PC-3 (cell line): ENCODE results near the gene NKD2. TPM values are rescaled to one million over a fixed set of nuclear protein-coding genes. Genes with fewer than 3 reads are reported as not detected.

Experiments used
- ATAC-seq: fragments of 200-7000 bp; cut with Tn5 transposase; 2 replicates; pipeline ENCODE4 v1.9.1; 2020; ENCODE audit warnings: mild to moderate bottlenecking, moderate library complexity
- BruUV-seq: library from RNA; stranded (reverse); fragments of 400-500 nt; replicated peaks from 2 replicates; lab custom pipeline; 2021; lab: Mats Ljungman, UMichigan
- CTCF ChIA-PET: fragments of 300-600 bp; sonication (Branson Sonifier 250); formaldehyde crosslinking; loops from one replicate; lab custom pipeline; 2022; ENCODE audit warnings: antibody characterized with exemption; lab: Charles Lee
- POLR2A ChIA-PET: fragments of 300-600 bp; sonication (Branson Sonifier 250); formaldehyde crosslinking; loops from one replicate; lab custom pipeline; 2022; ENCODE audit warnings: antibody characterized with exemption; ENCODE audit not compliant: unreplicated experiment; lab: Charles Lee
- DNase-seq: peaks from one replicate; pipeline ENCODE4 v3.0.0-alpha.2; 2015
- H2AFZ ChIP-seq: fragments of 300-600 bp; sonication (generic); 2 replicates; pipeline ENCODE4 v1.6.0; 2016; ENCODE audit warnings: antibody characterized with exemption, low read length
- H3F3A ChIP-seq: fragments of 300-600 bp; sonication (generic); one replicate; pipeline ENCODE4 v1.6.0; 2017; ENCODE audit warnings: antibody characterized with exemption, low read length, control low read depth, mild to moderate bottlenecking; ENCODE audit not compliant: unreplicated experiment
- H3K27ac ChIP-seq: fragments of 300-600 bp; sonication (generic); 2 replicates; pipeline ENCODE4 v1.5.1; 2016; ENCODE audit warnings: mild to moderate bottlenecking, low read length
- H3K27me3 ChIP-seq: fragments of 300-600 bp; sonication (generic); 2 replicates; pipeline ENCODE4 v1.6.1; 2016; ENCODE audit warnings: low read length, mixed read lengths
- H3K36me3 ChIP-seq: fragments of 300-600 bp; sonication (generic); 2 replicates; pipeline ENCODE4 v1.6.1; 2016; ENCODE audit warnings: low read depth, mixed run types, low read length, mixed read lengths
- H3K4me1 ChIP-seq: fragments of 300-600 bp; sonication (generic); 2 replicates; pipeline ENCODE4 v1.5.1; 2016; ENCODE audit warnings: low read length; ENCODE audit not compliant: insufficient read depth
- H3K4me2 ChIP-seq: fragments of 300-600 bp; sonication (generic); 2 replicates; pipeline ENCODE4 v1.6.0; 2016; ENCODE audit warnings: low read length
- H3K4me3 ChIP-seq: fragments of 300-600 bp; sonication (generic); 2 replicates; pipeline ENCODE4 v1.5.1; 2016; ENCODE audit warnings: mild to moderate bottlenecking, low read length, mixed read lengths
- H3K79me2 ChIP-seq: fragments of 300-600 bp; sonication (generic); 2 replicates; pipeline ENCODE4 v1.6.1; 2017; ENCODE audit warnings: low read length, mixed read lengths
- H3K9ac ChIP-seq: fragments of 300-600 bp; sonication (generic); 2 replicates; pipeline ENCODE4 v1.6.0; 2016; ENCODE audit warnings: mild to moderate bottlenecking, low read length
- H3K9me2 ChIP-seq: fragments of 300-600 bp; sonication (generic); replicated peaks from 2 replicates; pipeline ENCODE4 v1.6.1; 2016; ENCODE audit warnings: mixed run types, low read length, mixed read lengths
- H3K9me3 ChIP-seq: fragments of 300-600 bp; sonication (generic); 2 replicates; pipeline ENCODE4 v1.6.1; 2016; ENCODE audit warnings: low read length, mixed read lengths
- H4K20me1 ChIP-seq: fragments of 300-600 bp; sonication (generic); 2 replicates; pipeline ENCODE4 v1.6.1; 2016; ENCODE audit warnings: low read length, mixed read lengths
- CTCF ChIP-seq: fragments of 300-600 bp; sonication (generic); conservative IDR thresholded peaks from 2 replicates; pipeline ENCODE4 v1.5.1; 2017; ENCODE audit warnings: antibody characterized with exemption, low read depth, mild to moderate bottlenecking, low read length
- EZH2 ChIP-seq: fragments of 300-600 bp; sonication (generic); IDR thresholded peaks from one replicate; pipeline ENCODE4 v1.6.1; 2017; ENCODE audit warnings: antibody characterized with exemption, mild to moderate bottlenecking, low read length; ENCODE audit not compliant: unreplicated experiment
- EZH2phosphoT487 ChIP-seq: fragments of 300-600 bp; sonication (generic); IDR thresholded peaks from 2 replicates; pipeline ENCODE4 v1.6.1; 2018; ENCODE audit warnings: mild to moderate bottlenecking, antibody characterized with exemption, low read length, borderline replicate concordance
- intact Hi-C: fragments of 100-400 bp; cut with micrococcal nuclease; formaldehyde crosslinking; loops from 2 replicates; pipeline ENCODE4 v1.9.0; 2023
- total RNA-seq: library from RNA; depleted of rRNA; stranded (reverse); fragments of >200 nt; gene quantifications from 2 replicates; pipeline ENCODE4 v1.2.3, GENCODE V29; 2014

Gene NKD2
- total RNA-seq, 1 experiment from 2014 or later, result 1.6 TPM

- Histone ChIP-seq H3K27ac (no peak overlapping the region), H3K4me1 (no peaks in the 10 kb centered on the region), H2AFZ (no peak overlapping the region), H3F3A (no peaks in the 10 kb centered on the region), H3K9me3 (no peaks in the 10 kb centered on the region), H3K4me2 (no peak overlapping the region), H3K9me2 (no peaks in the 10 kb centered on the region), H3K27me3 (no peaks in the 10 kb centered on the region), H3K36me3 (peaks cover 17% of the 10 kb centered on the region; the same call in 1 of the 2 replicates), H3K9ac (no peak overlapping the region), H4K20me1 (no peaks in the 10 kb centered on the region), H3K79me2 (no peaks in the 10 kb centered on the region), H3K4me3 (no peak overlapping the region)
- DNase-seq, result no peak
- TF ChIP-seq EZH2phosphoT487, result no peak
- no peak for TF ChIP-seq CTCF
- TF ChIP-seq EZH2, result no peak
- POLR2A ChIA-PET, result no interaction called here
- no peak for ATAC-seq
- intact Hi-C loops, result no loop called here
- CTCF ChIA-PET, result no interaction called here
- no TSS peak for BruUV-seq
Measured at GRCh38 chr5:1074816-1075554, 66.4 kb downstream of the NKD2 start.

- Histone ChIP-seq H3K4me2 (no peak overlapping the region), H3K36me3 (peaks cover 17% of the 10 kb centered on the region; the same call in 1 of the 2 replicates), H2AFZ (no peak overlapping the region), H3K27me3 (no peaks in the 10 kb centered on the region), H3K9me2 (no peaks in the 10 kb centered on the region), H4K20me1 (no peaks in the 10 kb centered on the region), H3K9me3 (no peaks in the 10 kb centered on the region), H3F3A (no peaks in the 10 kb centered on the region), H3K4me3 (no peak overlapping the region), H3K9ac (no peak overlapping the region), H3K4me1 (no peaks in the 10 kb centered on the region), H3K79me2 (no peaks in the 10 kb centered on the region), H3K27ac (no peak overlapping the region)
- no peak for TF ChIP-seq CTCF
- no peak for TF ChIP-seq EZH2phosphoT487
- TF ChIP-seq EZH2, result no peak
- BruUV-seq, result no TSS peak
- POLR2A ChIA-PET, result no interaction called here
- intact Hi-C loops, result no loop called here
- ATAC-seq, result no peak
- CTCF ChIA-PET, result no interaction called here
- DNase-seq, result no peak
Measured at GRCh38 chr5:1075555-1075881, 66.9 kb downstream of the NKD2 start.

GRCh38 chr5:1075931-1076330, 67.3 kb downstream of the NKD2 start:
- intact Hi-C loops, result no loop called here
- Histone ChIP-seq H3K36me3 (peaks cover 17% of the 10 kb centered on the region; the same call in 1 of the 2 replicates), H3K4me1 (no peaks in the 10 kb centered on the region), H3K9me3 (no peaks in the 10 kb centered on the region), H3F3A (no peaks in the 10 kb centered on the region), H3K27me3 (no peaks in the 10 kb centered on the region), H2AFZ (no peak overlapping the region), H3K4me3 (no peak overlapping the region), H3K9ac (no peak overlapping the region), H3K27ac (no peak overlapping the region), H4K20me1 (no peaks in the 10 kb centered on the region), H3K9me2 (no peaks in the 10 kb centered on the region), H3K79me2 (no peaks in the 10 kb centered on the region), H3K4me2 (no peak overlapping the region)
- TF ChIP-seq EZH2 (no peak), EZH2phosphoT487 (no peak), CTCF (no peak)
- DNase-seq (no peak), ATAC-seq (no peak)
- BruUV-seq, result no TSS peak
- POLR2A ChIA-PET, result no interaction called here
- CTCF ChIA-PET, result no interaction called here
